Thymus (tissue), 11 donors: ENCODE measurements around the gene HSD17B4. TPM values are rescaled to one million over a fixed set of nuclear protein-coding genes. Genes with fewer than 3 reads are reported as not detected.
"Not testable (repeated sequence)": the region's sequence is repeated elsewhere in the genome, so short reads cannot be mapped to it uniquely, and the experiment has no call there.

Source experiments
- DNase-seq, 9 donors: peaks; one replicate each; pipeline ENCODE4 v3.0.0-alpha.2; 2013; ENCODE audit warnings: low spot score in 9 of 9, low read depth in 6 of 9, missing footprints in 1 of 9
- H3K27ac ChIP-seq, 2 donors: one replicate each; pipeline ENCODE4 v1.5.1; 2013; ENCODE audit warnings: control low read depth in 1 of 2, low read depth in 1 of 2, low read length in 1 of 2, mild to moderate bottlenecking in 1 of 2, moderate library complexity in 1 of 2
- H3K27me3 ChIP-seq, 2 donors: one replicate each; pipeline ENCODE4 v1.5.1; 2013; ENCODE audit warnings: low read length in 1 of 2; ENCODE audit not compliant: control insufficient read depth in 2 of 2, insufficient read depth in 1 of 2
- H3K36me3 ChIP-seq, 2 donors: one replicate each; pipeline ENCODE4 v1.5.1; 2013; ENCODE audit warnings: low read length in 1 of 2, mild to moderate bottlenecking in 1 of 2, moderate library complexity in 1 of 2; ENCODE audit not compliant: control insufficient read depth in 2 of 2, insufficient read depth in 2 of 2
- H3K4me1 ChIP-seq, 2 donors: one replicate each; pipeline ENCODE4 v1.5.1; 2013; ENCODE audit warnings: low read length in 2 of 2; ENCODE audit not compliant: control insufficient read depth in 2 of 2, insufficient read depth in 2 of 2
- H3K4me3 ChIP-seq, 2 donors: one replicate each; pipeline ENCODE4 v1.5.1; 2013; ENCODE audit warnings: low read length in 2 of 2, control low read depth in 1 of 2, mild to moderate bottlenecking in 1 of 2
- H3K9me3 ChIP-seq, 2 donors: one replicate each; pipeline ENCODE4 v1.5.1; 2013; ENCODE audit warnings: low read length in 1 of 2, mild to moderate bottlenecking in 1 of 2; ENCODE audit not compliant: control insufficient read depth in 2 of 2, insufficient read depth in 1 of 2
- WGBS: extraction: QIAGEN DNeasy Blood & Tissue Kit; methylation state at CpG from one replicate; pipeline ENCODE4 v1.1.7; 2013; 5-methylcytosine and 5-hydroxymethylcytosine counted together
- polyA plus RNA-seq: library from polyadenylated mRNA; stranded (reverse); fragments of 200-250 nt; gene quantifications from one replicate; pipeline ENCODE4 v1.2.3, GENCODE V29; 2013
- total RNA-seq: library from RNA; stranded (reverse); fragments of 120-200 nt; gene quantifications from one replicate; pipeline ENCODE4 v1.2.4, GENCODE V29; 2013
- donor health status: healthy.

HSD17B4 gene
- total and polyA plus RNA-seq, 2 donors = 97.6 to 178 TPM

DNA sequence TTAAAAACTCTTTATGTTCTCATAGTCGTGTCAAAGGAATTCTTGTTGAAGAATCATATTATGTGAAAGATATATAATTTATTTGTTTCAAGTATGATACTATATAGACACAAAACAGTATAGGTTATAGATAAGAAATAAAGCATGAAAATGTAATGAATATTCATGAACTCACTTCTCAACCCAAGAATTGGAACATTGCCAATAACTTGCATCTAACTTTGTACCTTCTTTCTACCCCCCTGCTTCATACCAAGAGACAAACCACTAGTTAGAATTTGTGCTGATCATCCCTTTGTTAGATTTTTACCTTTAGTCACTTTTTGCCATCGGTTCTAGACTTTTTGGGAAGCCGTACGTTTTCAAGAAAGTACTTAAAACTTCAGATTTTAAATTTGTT lies 32.6 kb downstream of the HSD17B4 start:
- WGBS = 98% methylated on average over 4 of the region's 4 CpGs

DNA sequence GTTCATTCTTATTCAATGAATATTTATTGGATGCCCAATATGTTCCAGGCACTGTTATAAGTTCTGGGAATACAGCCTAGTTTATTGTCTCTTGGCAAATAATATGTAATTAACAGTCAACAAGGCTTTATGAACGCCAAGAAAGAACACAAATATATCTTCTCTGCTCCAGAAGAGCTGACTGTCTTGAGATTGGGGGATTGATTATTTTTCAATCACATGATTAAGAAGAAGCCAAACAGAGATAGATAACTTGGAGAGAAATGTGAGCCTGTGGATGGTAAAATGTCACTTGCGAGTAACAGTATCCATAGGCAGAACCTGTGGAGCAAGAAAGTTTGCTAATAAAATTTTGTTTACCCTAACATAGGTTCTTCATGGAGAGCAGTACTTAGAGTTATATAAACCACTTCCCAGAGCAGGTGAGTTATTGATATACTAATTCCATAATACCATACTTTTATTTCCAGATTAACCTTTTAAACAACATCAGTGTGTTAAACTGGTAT lies 49.4 kb downstream of the HSD17B4 start:
- no peak for DNase-seq
- WGBS = 97% methylated on average over 2 of the region's 2 CpGs
- Histone ChIP-seq H3K9me3 (no peaks in the 10 kb centered on the region), H3K4me3 (no peak overlapping the region), H3K36me3 (peaks cover 4 to 15% of the 10 kb centered on the region in 2 donors), H3K4me1 (no peaks in the 10 kb centered on the region), H3K27ac (no peak overlapping the region), H3K27me3 (no peaks in the 10 kb centered on the region)

More for the DNA sequence above, 32.6 kb downstream of the HSD17B4 start:
- no peak overlapping the region for H3K4me3 ChIP-seq
- H3K36me3 ChIP-seq = peaks cover 0 to 21% of the 10 kb centered on the region in 2 donors
- H3K27me3 ChIP-seq = no peaks in the 10 kb centered on the region
- no peak for DNase-seq
- no peak overlapping the region for H3K27ac ChIP-seq
- no peaks in the 10 kb centered on the region for H3K9me3 ChIP-seq
- no peaks in the 10 kb centered on the region for H3K4me1 ChIP-seq

DNA sequence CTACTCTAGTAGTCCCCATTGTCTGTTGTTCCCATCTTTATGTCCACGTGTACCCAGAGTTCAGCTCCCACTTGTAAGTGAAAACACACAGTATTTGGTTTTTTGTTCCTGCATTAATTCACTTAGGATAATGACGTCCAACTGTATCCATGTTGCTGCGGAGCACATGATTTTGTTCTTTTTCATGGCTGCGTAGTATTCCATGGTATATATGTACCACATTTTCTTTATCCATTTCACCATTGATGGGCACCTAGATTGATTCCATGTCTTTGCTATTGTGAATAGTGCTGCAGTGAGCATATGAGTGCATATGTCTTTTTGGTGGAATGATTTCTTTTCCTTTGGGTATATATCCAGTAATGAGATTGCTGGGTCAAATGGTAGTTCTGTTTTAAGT lies 51.6 kb downstream of the HSD17B4 start:
- H3K9me3 ChIP-seq, H3K4me3 ChIP-seq, H3K4me1 ChIP-seq, H3K36me3 ChIP-seq, H3K27ac ChIP-seq, H3K27me3 ChIP-seq, DNase-seq: not testable (repeated sequence)
- 84% methylated on average over 4 of the region's 4 CpGs for WGBS

GRCh38 chr5:119512277-119512676 lies 60.0 kb downstream of the HSD17B4 start:
- Histone ChIP-seq H3K36me3 (peaks cover 11 to 12% of the 10 kb centered on the region in 2 donors), H3K4me3 (no peak overlapping the region), H3K27ac (no peak overlapping the region), H3K4me1 (no peaks in the 10 kb centered on the region), H3K9me3 (no peaks in the 10 kb centered on the region), H3K27me3 (no peaks in the 10 kb centered on the region)
- DNase-seq = no peak
- 99% methylated on average over 1 of the region's 1 CpG for WGBS

GRCh38 chr5:119515192-119515591 lies 62.9 kb downstream of the HSD17B4 start:
- no peak for DNase-seq
- Histone ChIP-seq H3K27ac (no peak overlapping the region), H3K4me3 (no peak overlapping the region), H3K36me3 (peaks cover 4 to 10% of the 10 kb centered on the region in 2 donors), H3K27me3 (no peaks in the 10 kb centered on the region), H3K9me3 (no peaks in the 10 kb centered on the region), H3K4me1 (no peaks in the 10 kb centered on the region)
- whole genome bisulfite sequencing = 96% methylated on average over 2 of the region's 2 CpGs

DNA sequence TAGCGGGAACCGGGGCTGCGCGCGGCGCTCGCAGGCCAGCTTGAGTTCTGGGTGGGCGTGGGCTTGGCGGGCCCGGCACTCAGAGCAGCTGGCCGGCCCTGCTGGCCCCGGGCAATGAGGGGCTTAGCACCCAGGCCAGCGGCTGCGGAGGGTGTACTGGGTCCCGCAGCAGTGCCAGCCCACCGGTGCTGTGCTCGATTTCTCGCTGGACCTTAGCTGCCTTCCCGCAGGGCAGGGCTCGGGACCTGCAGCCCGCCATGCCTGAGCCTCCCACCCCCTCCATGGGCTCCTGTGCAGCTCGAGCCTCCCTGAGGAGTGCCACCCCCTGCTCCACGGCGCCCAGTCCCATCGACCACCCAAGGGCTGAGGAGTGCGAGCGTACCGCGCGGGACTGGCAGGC lies 64.8 kb downstream of the HSD17B4 start:
- 96% methylated on average over 30 of the region's 30 CpGs for WGBS
- not testable (repeated sequence) for H3K27me3 ChIP-seq, H3K36me3 ChIP-seq, H3K4me3 ChIP-seq, H3K27ac ChIP-seq, H3K9me3 ChIP-seq, DNase-seq, H3K4me1 ChIP-seq

DNA sequence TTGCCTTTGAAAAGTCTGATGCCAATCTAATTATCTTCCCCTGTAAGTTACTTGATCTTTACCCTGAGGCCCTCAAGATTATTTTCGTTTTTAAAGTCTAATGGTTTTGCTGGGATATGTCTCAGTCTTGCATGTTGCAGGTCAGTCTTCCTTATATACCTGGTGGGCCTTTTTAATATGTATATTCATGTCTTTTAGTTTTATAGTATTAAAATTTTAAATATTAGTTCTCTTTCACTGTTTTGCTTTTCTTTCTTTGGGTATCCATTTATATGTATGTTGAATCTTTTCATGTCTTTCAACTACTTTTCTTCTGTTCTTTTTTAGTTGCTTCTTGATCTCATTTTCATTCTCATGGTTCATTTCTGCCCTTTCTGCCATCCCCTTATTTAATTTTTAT lies 68.9 kb downstream of the HSD17B4 start:
- Histone ChIP-seq H3K4me1 (no peaks in the 10 kb centered on the region), H3K4me3 (no peak overlapping the region), H3K27ac (no peak overlapping the region), H3K9me3 (no peaks in the 10 kb centered on the region), H3K27me3 (no peaks in the 10 kb centered on the region), H3K36me3 (peaks cover 0 to 4% of the 10 kb centered on the region in 2 donors)
- WGBS = 95% methylated on average over 1 of the region's 1 CpG
- DNase-seq = no peak

DNA sequence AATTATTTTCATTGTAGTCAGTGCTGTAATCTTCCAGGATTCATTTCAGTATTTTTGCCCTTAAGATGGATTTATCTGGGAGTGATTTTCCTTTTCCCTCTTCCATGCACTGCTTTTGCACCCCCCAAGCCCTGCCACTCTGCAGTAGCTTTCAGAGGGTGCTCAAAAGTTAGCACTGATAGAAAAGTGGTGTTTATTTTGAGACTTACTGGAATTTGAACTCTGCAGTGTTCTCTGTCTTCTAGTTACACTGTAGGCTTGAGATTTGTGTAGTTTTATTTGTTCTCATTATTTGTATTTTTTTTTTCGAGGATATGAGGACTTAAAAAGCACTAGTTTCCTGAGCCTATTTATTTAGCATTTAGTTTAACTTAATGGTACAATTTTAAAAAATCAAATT lies 70.5 kb downstream of the HSD17B4 start:
- Histone ChIP-seq H3K9me3 (no peaks in the 10 kb centered on the region), H3K27me3 (no peaks in the 10 kb centered on the region), H3K36me3 (peaks cover 0 to 4% of the 10 kb centered on the region in 2 donors), H3K4me1 (no peaks in the 10 kb centered on the region), H3K4me3 (no peak overlapping the region), H3K27ac (no peak overlapping the region)
- 94% methylated on average over 1 of the region's 1 CpG for WGBS
- DNase-seq = no peak

DNA sequence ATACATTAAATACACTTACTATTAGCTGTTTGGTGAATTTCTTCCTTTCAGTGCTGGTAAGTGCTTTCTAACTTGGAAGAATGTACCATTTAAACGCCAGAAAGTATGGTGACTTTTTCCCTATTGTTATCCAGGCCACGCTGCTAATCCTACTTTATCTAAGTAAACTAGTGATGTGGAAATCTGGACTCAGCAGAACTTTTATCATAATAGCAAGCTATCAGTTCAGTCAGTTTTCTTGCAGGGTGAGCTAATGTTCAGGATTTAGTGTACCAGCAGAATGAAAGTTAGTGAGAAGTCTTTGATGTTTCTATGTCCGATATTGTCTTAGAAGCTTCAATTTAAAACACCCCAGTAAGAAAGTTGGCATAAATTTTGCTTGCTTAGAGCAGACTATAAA lies 72.2 kb downstream of the HSD17B4 start:
- H3K27ac ChIP-seq = no peak overlapping the region
- peaks cover 0 to 4% of the 10 kb centered on the region in 2 donors for H3K36me3 ChIP-seq
- WGBS = 98% methylated on average over 3 of the region's 3 CpGs
- no peak for DNase-seq
- no peaks in the 10 kb centered on the region for H3K4me1 ChIP-seq
- no peaks in the 10 kb centered on the region for H3K27me3 ChIP-seq
- H3K4me3 ChIP-seq = no peak overlapping the region
- no peaks in the 10 kb centered on the region for H3K9me3 ChIP-seq

- Histone ChIP-seq H3K27ac (no peak overlapping the region), H3K36me3 (peaks cover 0 to 9% of the 10 kb centered on the region in 2 donors), H3K9me3 (no peaks in the 10 kb centered on the region), H3K27me3 (no peaks in the 10 kb centered on the region), H3K4me3 (no peak overlapping the region), H3K4me1 (no peaks in the 10 kb centered on the region)
- 95% methylated on average over 1 of the region's 1 CpG for WGBS
- no peak for DNase-seq
Observed at GRCh38 chr5:119527351-119527750, 75.1 kb downstream of the HSD17B4 start.
